D721Med (cell line): Measurements from ENCODE around the gene DCDC2.

ENCODE experiments used
- DNase-seq: peaks from one replicate; pipeline ENCODE4 v3.0.0; 2011; ENCODE audit warnings: low spot score; ENCODE audit not compliant: insufficient read length
- FAIRE-seq: peaks from 2 replicates; lab custom pipeline; 2011; peaks lifted over from hg19 to GRCh38; lab: Jason Lieb, UNC
- CTCF ChIP-seq: IDR thresholded peaks from 2 replicates; pipeline ENCODE4 v1.5.1; 2012; ENCODE audit warnings: mild to moderate bottlenecking, control low read depth; ENCODE audit not compliant: insufficient read depth; ENCODE audit errors: missing control alignments

The DCDC2 gene

GRCh38 chr6:24332317-24332716, 25.5 kb downstream of the DCDC2 start:
- no peak for FAIRE-seq
- DNase-seq, result no peak
- no peak for TF ChIP-seq CTCF

- DNase-seq (no peak), FAIRE-seq (no peak)
- TF ChIP-seq CTCF, result no peak
Measured at GRCh38 chr6:24330137-24330732, 27.6 kb downstream of the DCDC2 start.

- DNase-seq (no peak), FAIRE-seq (no peak)
- no peak for TF ChIP-seq CTCF
Measured at GRCh38 chr6:24329451-24329850, 28.4 kb downstream of the DCDC2 start.

- FAIRE-seq, result no peak
- TF ChIP-seq CTCF, result no peak
- no peak for DNase-seq
Measured at GRCh38 chr6:24329022-24329421, 28.8 kb downstream of the DCDC2 start.

- DNase-seq, result no peak
- TF ChIP-seq CTCF, result no peak
- FAIRE-seq, result no peak
Measured at GRCh38 chr6:24327756-24328155, 30.1 kb downstream of the DCDC2 start.

- TF ChIP-seq CTCF, result no peak
- FAIRE-seq (no peak), DNase-seq (no peak)
Measured at GRCh38 chr6:24325978-24326377, 31.9 kb downstream of the DCDC2 start.

GRCh38 chr6:24324617-24325016, 33.2 kb downstream of the DCDC2 start:
- TF ChIP-seq CTCF, result no peak
- DNase-seq (no peak), FAIRE-seq (no peak)
